Raji (cell line): ENCODE measurements around the gene ATXN7L1.

Experiments
- POLR2A ChIP-seq: IDR thresholded peaks from 2 replicates; pipeline ENCODE4 v1.6.1; 2011; ENCODE audit warnings: low read depth, low read length, control low read depth; ENCODE audit not compliant: insufficient read depth

ATXN7L1 gene

GRCh38 chr7:105806592-105807447, 69.6 kb downstream of the ATXN7L1 start:
- TF ChIP-seq POLR2A, result no peak

GRCh38 chr7:105805447-105806019, 70.9 kb downstream of the ATXN7L1 start:
- no peak for TF ChIP-seq POLR2A

- no peak for TF ChIP-seq POLR2A
These were observed 73.0 kb downstream of the ATXN7L1 start for GRCh38 chr7:105803429-105803736.

GRCh38 chr7:105802604-105803428, 73.6 kb downstream of the ATXN7L1 start:
- no peak for TF ChIP-seq POLR2A

- no peak for TF ChIP-seq POLR2A
These were observed 75.4 kb downstream of the ATXN7L1 start for GRCh38 chr7:105800849-105801534.

- TF ChIP-seq POLR2A, result no peak
These were observed 76.0 kb downstream of the ATXN7L1 start for GRCh38 chr7:105800442-105800841.

- no peak for TF ChIP-seq POLR2A
These were observed 76.7 kb downstream of the ATXN7L1 start for GRCh38 chr7:105799677-105800076.

GRCh38 chr7:105799006-105799405, 77.4 kb downstream of the ATXN7L1 start:
- no peak for TF ChIP-seq POLR2A

GRCh38 chr7:105797652-105798051, 78.7 kb downstream of the ATXN7L1 start:
- no peak for TF ChIP-seq POLR2A

GRCh38 chr7:105796365-105796764, 80.0 kb downstream of the ATXN7L1 start:
- no peak for TF ChIP-seq POLR2A

GRCh38 chr7:105794741-105795729, 81.4 kb downstream of the ATXN7L1 start:
- TF ChIP-seq POLR2A, result no peak

- no peak for TF ChIP-seq POLR2A
These were observed 83.7 kb downstream of the ATXN7L1 start for GRCh38 chr7:105792488-105793370.

GRCh38 chr7:105791926-105792325, 84.5 kb downstream of the ATXN7L1 start:
- TF ChIP-seq POLR2A, result no peak

- TF ChIP-seq POLR2A, result no peak
These were observed 85.4 kb downstream of the ATXN7L1 start for GRCh38 chr7:105790996-105791395.
